ENCODE data around the gene POLR2C. TPM values are rescaled to one million over a fixed set of nuclear protein-coding genes. Genes with fewer than 3 reads are reported as not detected.

The POLR2C gene
- total RNA-seq, 1 donor from 2014 or later, result 76.0 TPM

DNA sequence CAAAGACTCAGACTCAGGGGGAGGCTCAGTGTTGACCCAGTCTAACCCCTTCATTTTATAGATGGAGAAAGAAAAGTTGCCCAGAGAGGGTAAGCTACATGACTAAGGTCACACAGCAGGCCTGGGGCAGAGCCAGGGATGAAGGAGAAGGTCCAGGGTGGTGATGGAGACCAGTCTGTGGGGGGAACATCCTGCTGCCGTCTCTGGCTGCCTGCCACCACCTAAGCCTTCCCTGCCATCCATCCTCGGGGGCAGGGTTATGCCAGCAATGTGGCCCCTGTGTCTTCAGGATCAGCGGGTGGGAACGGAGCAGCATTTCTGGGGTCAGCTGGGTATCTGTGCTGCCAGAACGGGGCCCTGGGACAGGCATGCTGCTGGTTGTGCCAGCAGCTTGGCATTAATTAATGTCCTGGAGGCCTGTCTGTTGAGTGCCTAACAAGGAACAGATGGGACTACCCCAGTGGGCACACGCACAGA, 18.3 kb downstream of the POLR2C start:
- Histone ChIP-seq H3K36me3 (no peaks in the 10 kb centered on the region), H3K4me1 (peaks cover 73% of the 10 kb centered on the region), H3K9me3 (no peaks in the 10 kb centered on the region), H3K4me3 (no peak overlapping the region), H3K27me3 (ENCODE audit: low read depth) (no peaks in the 10 kb centered on the region), H3K27ac (peak overlapping the region; percentile 77)
- ATAC-seq (no peak), DNase-seq (no peak)
- no peak for TF ChIP-seq CTCF (IDR thresholded peaks at IDR 0.05)
- intact Hi-C loops (cut with DNase I), result no loop called here

GRCh38 chr16:57481421-57481820, 18.9 kb downstream of the POLR2C start:
- H3K4me1 ChIP-seq, result peaks cover 69% of the 10 kb centered on the region
- no peak overlapping the region for H3K4me3 ChIP-seq
- H3K36me3 ChIP-seq, result no peaks in the 10 kb centered on the region
- intact Hi-C loops (cut with DNase I), result no loop called here
- TF ChIP-seq CTCF (IDR thresholded peaks at IDR 0.05), result no peak
- H3K27ac ChIP-seq, result no peak overlapping the region
- no peaks in the 10 kb centered on the region for H3K27me3 ChIP-seq (ENCODE audit: low read depth)
- ATAC-seq (no peak), DNase-seq (no peak)
- no peaks in the 10 kb centered on the region for H3K9me3 ChIP-seq

DNA sequence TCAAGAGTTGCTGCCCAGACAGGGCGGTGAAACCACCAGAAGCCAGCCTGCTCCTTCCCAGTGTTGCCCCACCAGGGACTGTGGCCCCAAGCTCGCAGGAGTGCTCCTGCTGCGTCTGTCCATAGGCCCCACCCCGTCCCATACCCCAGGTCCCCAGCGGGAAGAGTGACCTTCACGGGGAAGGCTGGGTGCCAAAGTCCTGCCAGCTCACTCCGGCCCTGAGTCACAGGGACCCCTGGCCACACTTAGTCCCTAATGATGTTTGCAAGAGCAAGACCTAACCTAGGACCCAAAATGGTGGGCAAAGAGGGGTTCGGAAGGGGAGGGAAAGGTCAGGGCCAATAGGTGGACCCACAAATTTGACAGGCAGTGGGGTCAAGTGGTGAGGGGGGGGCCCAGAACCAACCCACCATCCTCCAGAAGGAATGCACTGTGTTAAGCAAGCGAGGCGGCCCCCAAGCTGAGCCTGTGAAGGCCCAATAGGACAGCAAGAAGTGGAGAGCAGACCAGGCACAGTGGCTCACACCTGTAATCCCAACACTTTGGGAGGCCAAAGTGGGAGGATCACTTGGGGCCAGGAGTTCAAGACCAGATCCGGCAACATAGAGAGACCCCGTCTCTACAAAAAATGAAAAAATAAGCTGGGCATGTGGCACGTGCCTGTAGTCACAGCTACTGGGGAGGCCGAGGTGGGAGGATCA, 20.5 kb downstream of the POLR2C start:
- Histone ChIP-seq H3K4me3 (no peak overlapping the region), H3K27me3 (ENCODE audit: low read depth) (no peaks in the 10 kb centered on the region), H3K27ac (no peak overlapping the region), H3K9me3 (no peaks in the 10 kb centered on the region), H3K36me3 (no peaks in the 10 kb centered on the region), H3K4me1 (peaks cover 58% of the 10 kb centered on the region)
- ATAC-seq (no peak), DNase-seq (no peak)
- intact Hi-C loops (cut with DNase I), result no loop called here
- no peak for TF ChIP-seq CTCF (IDR thresholded peaks at IDR 0.05)

- H3K36me3 ChIP-seq, result no peaks in the 10 kb centered on the region
- peaks cover 49% of the 10 kb centered on the region for H3K4me1 ChIP-seq
- intact Hi-C loops (cut with DNase I), result no loop called here
- no peak overlapping the region for H3K27ac ChIP-seq
- no peak for TF ChIP-seq CTCF (IDR thresholded peaks at IDR 0.05)
- H3K27me3 ChIP-seq (ENCODE audit: low read depth), result no peaks in the 10 kb centered on the region
- no peaks in the 10 kb centered on the region for H3K9me3 ChIP-seq
- ATAC-seq (peak in 1 of 2 donors; percentile 12), DNase-seq (no peak)
- no peak overlapping the region for H3K4me3 ChIP-seq
Observed at GRCh38 chr16:57483725-57484514, 21.4 kb downstream of the POLR2C start.

DNA sequence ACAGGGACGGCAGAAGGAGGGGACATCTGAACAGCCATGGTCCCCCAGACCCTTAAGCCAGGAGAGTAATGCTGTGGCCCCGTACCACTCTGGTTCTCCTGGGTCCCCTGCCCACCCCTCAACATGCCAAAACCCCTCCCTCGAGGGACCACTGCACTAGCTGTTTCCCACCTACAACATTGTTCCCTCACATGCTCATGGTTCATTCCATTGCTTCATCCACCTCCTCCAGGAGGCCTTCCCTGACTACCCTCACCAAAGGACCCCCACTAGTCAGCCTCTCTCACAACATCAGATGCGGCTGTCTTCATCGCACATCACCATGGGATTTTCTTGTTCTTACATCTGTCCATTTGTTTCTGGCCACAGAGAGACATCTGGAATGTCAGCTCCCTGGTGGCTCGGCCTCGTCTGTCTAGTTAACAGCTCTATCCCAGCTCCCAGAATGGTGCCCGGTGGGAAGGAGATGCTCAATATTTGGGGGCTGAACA, 22.1 kb downstream of the POLR2C start:
- intact Hi-C loops (cut with DNase I), result no loop called here
- TF ChIP-seq CTCF (IDR thresholded peaks at IDR 0.05), result no peak
- DNase-seq, result no peak
- peaks cover 43% of the 10 kb centered on the region for H3K4me1 ChIP-seq
- H3K4me3 ChIP-seq, result peak overlapping the region; percentile 86
- no peaks in the 10 kb centered on the region for H3K9me3 ChIP-seq
- ATAC-seq, result no peak
- H3K36me3 ChIP-seq, result no peaks in the 10 kb centered on the region
- no peaks in the 10 kb centered on the region for H3K27me3 ChIP-seq (ENCODE audit: low read depth)
- H3K27ac ChIP-seq, result no peak overlapping the region

Data from lower lobe of right lung (tissue), 2 donors.